SK-N-SH (cell line): Measurements from ENCODE around the gene OR5T2.

ENCODE experiments used
- EP300 ChIP-seq, 2 experiments: IDR thresholded peaks; 2 replicates each; pipeline versions ENCODE4 v1.4.0 to v1.6.1; 2012; ENCODE audit warnings: borderline replicate concordance in 1 of 2, low read depth in 1 of 2, low read length in 1 of 2
- FOSL2 ChIP-seq: IDR thresholded peaks from 2 replicates; pipeline ENCODE4 v1.4.0; 2012; ENCODE audit warnings: low read depth, mild to moderate bottlenecking, moderate library complexity, borderline replicate concordance
- IRF3 ChIP-seq: fragments of 150-350 bp; IDR thresholded peaks from 2 replicates; pipeline ENCODE4 v1.6.1; 2016; ENCODE audit warnings: mild to moderate bottlenecking, low read depth, low read length
- TF ChIP-seq, protein P1 (sequence below): fragments of 200-600 bp; sonication (generic); IDR thresholded peaks from 2 replicates; pipeline ENCODE4 v1.6.1; 2017; ENCODE audit warnings: antibody characterized with exemption, mild to moderate bottlenecking, moderate library complexity

DNA sequence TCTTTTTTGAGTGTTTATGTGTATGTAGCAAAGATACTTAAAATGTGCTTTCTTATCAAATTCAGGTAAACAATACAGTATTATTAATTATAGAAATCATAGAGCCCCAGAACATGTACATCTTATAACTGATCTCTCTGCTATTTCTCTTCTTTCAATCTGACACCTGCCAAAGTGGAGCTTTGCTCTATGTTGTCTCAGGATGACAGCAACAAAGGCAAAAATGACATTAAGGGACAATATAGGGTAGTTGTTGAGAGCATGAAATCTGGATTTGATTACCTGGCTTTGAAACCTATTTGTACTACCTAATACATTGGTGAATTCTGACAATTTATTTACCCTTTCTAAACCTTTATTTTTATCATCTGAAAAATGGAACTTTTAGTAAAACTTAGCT is 50.6 kb downstream of the OR5T2 start:
- TF ChIP-seq FOSL2, result no peak
- TF ChIP-seq EP300 (IDR thresholded peaks at IDR 0.05; ENCODE audit: borderline replicate concordance in 1 of 2, low read depth in 1 of 2, low read length in 1 of 2), result no peak
- TF ChIP-seq, protein P1, sequence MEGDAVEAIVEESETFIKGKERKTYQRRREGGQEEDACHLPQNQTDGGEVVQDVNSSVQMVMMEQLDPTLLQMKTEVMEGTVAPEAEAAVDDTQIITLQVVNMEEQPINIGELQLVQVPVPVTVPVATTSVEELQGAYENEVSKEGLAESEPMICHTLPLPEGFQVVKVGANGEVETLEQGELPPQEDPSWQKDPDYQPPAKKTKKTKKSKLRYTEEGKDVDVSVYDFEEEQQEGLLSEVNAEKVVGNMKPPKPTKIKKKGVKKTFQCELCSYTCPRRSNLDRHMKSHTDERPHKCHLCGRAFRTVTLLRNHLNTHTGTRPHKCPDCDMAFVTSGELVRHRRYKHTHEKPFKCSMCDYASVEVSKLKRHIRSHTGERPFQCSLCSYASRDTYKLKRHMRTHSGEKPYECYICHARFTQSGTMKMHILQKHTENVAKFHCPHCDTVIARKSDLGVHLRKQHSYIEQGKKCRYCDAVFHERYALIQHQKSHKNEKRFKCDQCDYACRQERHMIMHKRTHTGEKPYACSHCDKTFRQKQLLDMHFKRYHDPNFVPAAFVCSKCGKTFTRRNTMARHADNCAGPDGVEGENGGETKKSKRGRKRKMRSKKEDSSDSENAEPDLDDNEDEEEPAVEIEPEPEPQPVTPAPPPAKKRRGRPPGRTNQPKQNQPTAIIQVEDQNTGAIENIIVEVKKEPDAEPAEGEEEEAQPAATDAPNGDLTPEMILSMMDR, result no peak
- no peak for TF ChIP-seq IRF3
